ENCODE data around the gene USF3. TPM values are rescaled to one million over a fixed set of nuclear protein-coding genes. Genes with fewer than 3 reads are reported as not detected.
A peak's percentile ranks its signal among the peaks of the same experiment; 100 is the strongest.

USF3 gene
- total RNA-seq, 4 donors from 2014 or later = 11.5 to 18.3 (median 12.6) TPM

GRCh38 chr3:113698956-113699355 lies 2.5 kb upstream of the USF3 start:
- DNase-seq = no peak
- no peak for TF ChIP-seq POLR2A (IDR thresholded peaks at IDR 0.05)
- TF ChIP-seq, protein P1, sequence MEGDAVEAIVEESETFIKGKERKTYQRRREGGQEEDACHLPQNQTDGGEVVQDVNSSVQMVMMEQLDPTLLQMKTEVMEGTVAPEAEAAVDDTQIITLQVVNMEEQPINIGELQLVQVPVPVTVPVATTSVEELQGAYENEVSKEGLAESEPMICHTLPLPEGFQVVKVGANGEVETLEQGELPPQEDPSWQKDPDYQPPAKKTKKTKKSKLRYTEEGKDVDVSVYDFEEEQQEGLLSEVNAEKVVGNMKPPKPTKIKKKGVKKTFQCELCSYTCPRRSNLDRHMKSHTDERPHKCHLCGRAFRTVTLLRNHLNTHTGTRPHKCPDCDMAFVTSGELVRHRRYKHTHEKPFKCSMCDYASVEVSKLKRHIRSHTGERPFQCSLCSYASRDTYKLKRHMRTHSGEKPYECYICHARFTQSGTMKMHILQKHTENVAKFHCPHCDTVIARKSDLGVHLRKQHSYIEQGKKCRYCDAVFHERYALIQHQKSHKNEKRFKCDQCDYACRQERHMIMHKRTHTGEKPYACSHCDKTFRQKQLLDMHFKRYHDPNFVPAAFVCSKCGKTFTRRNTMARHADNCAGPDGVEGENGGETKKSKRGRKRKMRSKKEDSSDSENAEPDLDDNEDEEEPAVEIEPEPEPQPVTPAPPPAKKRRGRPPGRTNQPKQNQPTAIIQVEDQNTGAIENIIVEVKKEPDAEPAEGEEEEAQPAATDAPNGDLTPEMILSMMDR (IDR thresholded peaks at IDR 0.05) = no peak
- Histone ChIP-seq H3K27me3 (no peaks in the 10 kb centered on the region), H3K36me3 (no peaks in the 10 kb centered on the region), H3K9me3 (no peaks in the 10 kb centered on the region), H3K4me3 (peak overlapping the region; percentile 26 to 60 (median 44)), H3K4me1 (peaks cover 9 to 39% (median 20%) of the 10 kb centered on the region in 3 donors), H3K27ac (peak overlapping the region; percentile 37 to 98 (median 77))
- intact Hi-C loops (cut with DNase I) = no loop called here
- 12 to 33% methylated on average over 16 to 18 of the region's 24 CpGs for WGBS, 2 donors

DNA sequence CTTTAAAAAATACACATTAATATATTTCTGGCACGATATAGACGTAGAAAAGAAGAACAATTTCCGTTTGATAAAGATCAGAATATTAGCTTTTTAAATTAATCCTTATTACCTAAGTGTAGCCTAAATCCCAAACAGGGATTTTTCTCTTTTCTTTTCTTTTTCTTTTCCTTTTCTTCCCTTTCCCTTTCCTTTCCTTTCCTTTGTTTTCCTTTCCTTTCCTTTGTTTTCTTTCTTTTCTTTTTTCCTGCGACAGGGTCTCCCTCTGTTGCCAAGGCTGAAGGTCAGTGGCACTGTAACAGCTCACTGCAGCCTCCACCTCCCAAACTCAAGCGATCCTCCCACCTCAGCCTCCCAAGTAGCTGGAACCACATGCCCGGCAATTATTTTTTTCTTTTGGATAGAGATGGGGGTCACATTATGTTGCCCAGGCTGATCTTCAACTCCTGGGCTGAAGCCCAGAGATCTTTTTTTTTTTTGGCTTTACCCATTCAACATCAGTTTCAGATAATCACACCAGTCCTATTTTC lies 1.8 kb upstream of the USF3 start:
- H3K4me3 ChIP-seq = peak overlapping the region in 2 of 4 donors; percentile 60 to 79
- intact Hi-C loops (cut with DNase I) = no loop called here
- peak overlapping the region in 2 of 4 donors; percentile 98 for H3K27ac ChIP-seq
- WGBS, 2 donors = 61 to 64% methylated on average over 6 of the region's 6 CpGs
- H3K4me1 ChIP-seq = peaks cover 9 to 43% (median 20%) of the 10 kb centered on the region in 3 donors
- TF ChIP-seq, protein P1 (IDR thresholded peaks at IDR 0.05) = no peak
- TF ChIP-seq POLR2A (IDR thresholded peaks at IDR 0.05) = no peak
- H3K36me3 ChIP-seq = no peaks in the 10 kb centered on the region
- H3K9me3 ChIP-seq = no peaks in the 10 kb centered on the region
- DNase-seq = no peak
- no peaks in the 10 kb centered on the region for H3K27me3 ChIP-seq

GRCh38 chr3:113697500-113698090 lies 1.2 kb upstream of the USF3 start:
- Histone ChIP-seq H3K4me1 (peaks cover 9 to 43% (median 20%) of the 10 kb centered on the region in 3 donors), H3K27me3 (no peaks in the 10 kb centered on the region), H3K9me3 (no peaks in the 10 kb centered on the region), H3K27ac (peak overlapping the region; percentile 98 to 100 (median 99)), H3K36me3 (no peaks in the 10 kb centered on the region), H3K4me3 (peak overlapping the region; percentile 72 to 99 (median 88))
- intact Hi-C loops (cut with DNase I) = no loop called here
- TF ChIP-seq, protein P1 (IDR thresholded peaks at IDR 0.05) = no peak
- TF ChIP-seq POLR2A (IDR thresholded peaks at IDR 0.05) = no peak
- DNase-seq = no peak
- 3 to 4% methylated on average over 10 of the region's 10 CpGs for WGBS, 2 donors

DNA sequence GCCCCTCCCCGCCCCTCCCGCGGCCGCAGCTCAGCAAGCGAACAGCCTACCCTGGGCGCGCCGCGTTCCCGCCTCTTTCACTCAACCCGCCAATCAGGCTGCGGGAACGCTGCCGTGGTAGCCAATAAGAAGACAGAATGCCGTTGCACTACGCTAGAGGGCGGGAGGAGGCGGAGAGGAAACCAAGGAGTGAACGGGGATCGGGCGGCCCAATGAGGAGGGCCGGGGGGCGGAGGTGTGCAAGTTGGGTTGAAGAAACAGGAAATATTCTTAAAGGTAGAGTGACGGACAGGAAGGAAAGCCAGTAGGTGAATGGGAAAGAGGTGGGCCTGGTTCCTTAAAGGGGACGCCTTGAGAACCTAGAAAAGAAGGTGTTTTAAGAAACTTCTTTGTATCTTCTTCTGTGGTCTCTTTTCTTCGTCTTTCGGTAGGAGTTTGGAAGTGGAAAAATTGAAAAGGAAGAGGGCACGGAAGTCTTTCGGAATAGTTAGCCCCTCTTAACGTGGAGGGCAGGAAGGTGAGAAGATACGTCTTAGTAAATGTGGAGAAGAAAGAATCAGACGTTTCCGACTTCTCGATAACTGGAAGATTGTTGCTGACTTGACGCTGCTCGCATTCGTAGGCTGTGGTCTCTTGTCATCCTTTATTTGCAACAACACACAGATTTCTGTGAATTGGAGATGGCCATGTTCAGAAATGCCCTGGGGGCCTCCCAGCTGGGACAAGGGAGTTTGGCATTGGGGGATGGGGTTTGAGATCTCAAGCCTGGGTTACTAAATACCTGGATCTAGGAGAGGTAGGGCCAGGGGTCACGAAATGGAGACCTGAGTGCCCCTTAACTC lies 437 bp upstream of the USF3 start:
- Histone ChIP-seq H3K27me3 (no peaks in the 10 kb centered on the region), H3K27ac (peak overlapping the region; percentile 98 to 100 (median 99)), H3K4me1 (peaks cover 9 to 43% (median 20%) of the 10 kb centered on the region in 3 donors), H3K4me3 (peak overlapping the region; percentile 72 to 99 (median 88)), H3K9me3 (no peaks in the 10 kb centered on the region), H3K36me3 (no peaks in the 10 kb centered on the region)
- WGBS, 2 donors = 0 to 1% methylated on average over 26 to 27 of the region's 38 CpGs
- peak; percentile 97 for DNase-seq
- no peak for TF ChIP-seq POLR2A (IDR thresholded peaks at IDR 0.05)
- TF ChIP-seq, protein P1 (IDR thresholded peaks at IDR 0.05) = peak in 3 of 6 experiments; percentile 35 to 49 (median 41)
- intact Hi-C loops (cut with DNase I) = no loop called here

- TF ChIP-seq POLR2A (IDR thresholded peaks at IDR 0.05) = no peak
- TF ChIP-seq, protein P1 (IDR thresholded peaks at IDR 0.05) = no peak
- H3K27ac ChIP-seq = peak overlapping the region; percentile 98 to 100 (median 99)
- 12 to 14% methylated on average over 8 of the region's 8 CpGs for WGBS, 2 donors
Observed at GRCh38 chr3:113695431-113695785, 1.0 kb downstream of the USF3 start.

More at GRCh38 chr3:113695431-113695785, 1.0 kb downstream of the USF3 start:
- peak overlapping the region; percentile 72 to 99 (median 88) for H3K4me3 ChIP-seq
- H3K27me3 ChIP-seq = no peaks in the 10 kb centered on the region
- peaks cover 9 to 48% (median 20%) of the 10 kb centered on the region in 3 donors for H3K4me1 ChIP-seq
- H3K36me3 ChIP-seq = no peaks in the 10 kb centered on the region
- no peak for DNase-seq
- no peaks in the 10 kb centered on the region for H3K9me3 ChIP-seq
- intact Hi-C loops (cut with DNase I) = no loop called here

Data from esophagus squamous epithelium (tissue), 5 donors.